GM21529 (cell line): ENCODE data around the gene TRPM7.
"Not testable (repeated sequence)": the region's sequence is repeated elsewhere in the genome, so short reads cannot be mapped to it uniquely, and the experiment has no call there.

ENCODE experiments used
- ATAC-seq: cut with Tn5 transposase; IDR thresholded peaks from one replicate; pipeline ENCODE4 v1.9.1; 2021; ENCODE audit not compliant: unreplicated experiment

The TRPM7 gene

DNA sequence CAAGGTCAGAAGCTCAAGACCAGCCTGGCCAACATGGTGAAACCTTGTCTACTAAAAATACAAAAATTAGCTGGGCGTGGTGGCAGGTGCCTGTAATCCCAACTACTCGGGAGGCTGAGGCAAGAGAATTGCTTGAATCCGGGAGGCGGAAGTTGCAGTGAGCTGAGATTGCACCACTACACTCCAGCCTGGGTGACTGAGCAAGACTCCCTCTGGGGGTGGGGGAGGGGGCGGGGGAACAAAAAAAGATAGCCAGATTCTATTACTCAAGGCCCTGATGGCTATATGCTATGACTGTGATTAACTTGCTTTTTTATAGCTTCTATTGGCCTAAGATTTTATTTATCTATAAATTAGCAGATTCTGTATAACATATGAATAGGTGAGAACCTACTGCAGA lies 112.8 kb downstream of the TRPM7 start:
- not testable (repeated sequence) for ATAC-seq

DNA sequence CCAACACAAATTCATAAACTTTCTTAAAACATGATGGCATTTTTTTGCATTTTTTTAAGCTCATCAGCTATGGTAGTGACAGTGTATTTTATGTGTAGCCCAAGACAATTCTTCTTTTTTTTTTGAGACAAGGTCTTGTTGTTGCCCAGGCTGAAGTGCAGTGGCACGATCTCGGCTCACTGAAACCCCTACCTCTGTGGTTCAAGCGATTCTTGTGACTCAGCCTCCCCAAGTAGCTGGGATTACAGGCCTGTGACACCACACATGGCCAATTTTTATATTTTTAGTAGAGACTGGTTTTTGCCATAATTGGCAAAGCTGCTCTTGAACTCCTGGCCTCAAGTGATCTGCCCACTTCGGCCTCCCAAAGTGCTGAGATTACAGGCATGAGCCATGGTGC lies 122.8 kb downstream of the TRPM7 start:
- no peak for ATAC-seq

DNA sequence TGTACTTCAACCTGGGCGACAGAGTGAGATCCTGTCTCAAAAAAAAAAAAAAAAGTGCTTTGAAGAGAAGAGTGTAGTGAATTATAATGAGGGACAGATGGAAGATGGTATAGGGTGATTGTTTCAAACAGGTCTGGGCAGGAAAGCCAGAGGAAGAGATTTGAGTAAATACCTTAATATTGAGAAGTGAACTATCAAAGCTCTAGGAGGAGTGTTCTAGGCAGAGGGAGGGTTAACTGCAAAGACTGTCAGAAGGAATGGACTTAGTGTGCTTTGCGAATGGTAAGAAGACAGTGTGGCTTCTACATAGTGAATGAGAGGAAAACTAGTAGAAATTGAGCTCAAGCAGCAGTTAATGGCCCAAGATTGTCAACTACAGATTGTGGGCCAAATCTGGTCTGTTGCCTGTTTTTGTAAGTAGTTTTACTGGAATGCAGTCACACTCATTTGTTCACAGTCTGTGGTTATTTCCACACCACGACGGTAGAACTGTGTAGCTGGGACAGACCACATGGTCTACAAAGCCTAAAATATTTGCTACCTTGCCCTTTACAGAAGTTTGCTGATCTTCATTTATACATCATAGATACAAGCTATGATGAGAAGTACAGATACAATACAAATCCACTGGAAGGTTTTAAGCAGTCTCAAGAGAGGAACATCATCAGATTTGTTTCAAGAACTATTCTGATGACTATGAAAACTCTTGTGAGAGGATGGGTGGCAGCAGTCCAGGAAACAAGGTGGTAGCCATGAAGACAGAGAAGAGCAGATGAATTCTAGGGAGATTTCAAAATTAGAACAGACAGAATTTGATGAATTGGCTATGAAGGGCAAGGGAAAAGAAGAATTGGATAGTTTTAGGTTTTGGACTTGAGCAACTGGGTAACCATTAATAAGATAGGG lies 123.6 kb downstream of the TRPM7 start:
- ATAC-seq: no peak

DNA sequence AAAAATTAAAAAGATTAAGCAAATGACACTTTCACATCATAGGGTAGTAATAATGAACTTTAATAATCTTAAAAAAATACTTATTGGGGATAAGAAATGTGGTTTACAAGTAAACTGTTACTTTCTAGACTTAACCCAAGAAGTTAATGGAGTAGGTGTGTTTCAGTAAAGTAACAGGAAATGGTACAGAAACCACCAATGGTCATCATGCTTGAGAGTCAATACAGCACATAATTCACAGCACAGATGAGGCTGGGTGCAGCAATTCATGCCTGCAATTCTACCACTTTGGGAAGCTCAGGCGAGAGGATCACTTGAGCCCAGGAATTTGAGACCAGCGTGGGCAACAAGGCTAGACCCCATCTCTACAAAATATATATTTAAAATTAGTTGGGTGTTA lies 128.6 kb downstream of the TRPM7 start:
- no peak for ATAC-seq

DNA sequence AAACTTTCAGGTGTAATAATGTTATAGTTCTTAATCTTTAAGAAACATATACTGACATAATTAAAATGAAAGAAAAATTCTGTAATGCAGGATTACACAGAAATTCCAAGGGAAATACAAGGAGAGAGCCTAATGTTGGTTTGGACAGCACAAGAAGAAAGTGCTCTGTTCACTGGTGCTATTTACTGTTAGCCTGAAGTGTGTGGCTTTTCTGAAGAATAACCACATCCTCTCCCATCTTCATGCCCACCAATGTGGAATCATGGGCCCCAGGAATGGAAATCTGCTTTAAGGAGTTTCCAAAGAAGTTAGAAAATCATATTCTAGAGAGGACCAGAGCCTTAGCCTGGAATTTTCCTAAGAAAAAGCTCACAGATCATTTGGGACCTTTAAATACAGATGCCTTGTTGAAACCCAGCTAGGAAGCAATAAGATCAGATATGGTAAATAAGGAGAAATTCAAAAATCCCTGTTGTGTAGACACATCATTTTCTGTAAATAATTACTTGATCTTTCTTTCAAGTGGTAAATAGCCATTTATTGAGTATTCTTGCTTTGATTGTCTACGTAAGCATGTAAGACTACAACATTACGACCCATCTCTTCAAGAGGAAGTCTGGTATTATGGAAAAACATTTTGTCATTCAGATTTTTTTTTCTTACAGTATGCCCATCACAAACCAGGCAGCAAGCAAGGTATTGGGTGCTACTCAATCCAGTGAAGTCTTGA lies 129.8 kb downstream of the TRPM7 start:
- no peak for ATAC-seq

DNA sequence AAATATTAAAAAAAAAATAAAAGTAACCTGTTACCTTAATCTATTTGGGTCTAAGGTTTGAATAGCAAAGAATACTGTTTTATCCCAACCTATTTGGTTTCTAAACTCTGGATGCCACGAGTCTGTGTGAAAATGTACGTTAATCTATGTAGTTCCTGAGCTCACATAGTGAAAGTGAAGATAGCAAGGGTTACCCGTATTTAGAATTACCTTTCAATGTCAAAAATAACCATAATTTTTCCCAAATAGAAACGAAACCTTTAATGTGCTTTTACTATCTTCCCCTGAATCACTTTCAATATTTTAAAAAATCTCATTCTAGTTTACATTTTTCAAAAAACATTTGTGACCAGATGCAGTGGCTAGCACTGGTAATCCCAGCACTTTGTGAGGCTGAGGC lies 134.4 kb downstream of the TRPM7 start:
- no peak for ATAC-seq

DNA sequence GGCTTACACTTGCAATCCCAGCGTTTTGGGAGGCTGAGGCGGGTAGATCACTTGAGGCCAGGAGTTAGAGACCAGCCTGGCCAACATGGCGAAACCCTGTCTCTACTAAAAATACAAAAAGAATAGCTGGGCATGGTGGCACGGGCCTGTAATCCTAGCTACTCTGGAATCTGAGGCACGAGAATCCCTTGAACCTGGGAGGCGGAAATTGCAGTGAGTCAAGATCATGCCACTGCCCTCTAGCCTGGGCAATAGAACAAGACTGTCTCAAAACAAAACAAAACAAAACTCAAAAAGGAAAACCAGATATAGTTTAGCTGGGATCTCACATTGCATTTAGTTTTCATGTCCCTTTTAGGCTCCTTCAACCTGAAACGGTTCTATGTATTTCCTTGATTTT lies 137.3 kb downstream of the TRPM7 start:
- ATAC-seq: no peak

DNA sequence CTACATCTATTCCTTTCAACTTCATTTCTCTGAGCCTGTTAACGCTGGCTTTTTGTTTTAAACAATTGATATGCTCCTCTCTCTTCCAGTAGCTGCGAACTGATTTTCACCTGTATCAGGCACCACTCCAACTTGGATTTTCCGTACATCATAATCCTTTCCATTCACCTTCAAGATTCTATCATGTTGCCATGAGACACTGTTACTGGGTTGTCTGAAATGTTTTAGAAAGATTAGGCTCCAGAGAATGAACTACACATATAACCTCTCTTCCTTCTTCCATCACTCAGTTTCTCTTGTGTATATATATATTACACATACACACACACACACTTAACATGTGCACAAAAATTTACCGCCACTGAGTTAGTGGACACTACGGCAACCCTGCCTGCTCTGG lies 140.0 kb downstream of the TRPM7 start, which contains the start of gene USP50:
TSS of gene USP50 (minus strand) at position 101 of the 400 bp plus-strand sequence. CDS start 141 bp downstream, outside the sequence.
- no peak for ATAC-seq

DNA sequence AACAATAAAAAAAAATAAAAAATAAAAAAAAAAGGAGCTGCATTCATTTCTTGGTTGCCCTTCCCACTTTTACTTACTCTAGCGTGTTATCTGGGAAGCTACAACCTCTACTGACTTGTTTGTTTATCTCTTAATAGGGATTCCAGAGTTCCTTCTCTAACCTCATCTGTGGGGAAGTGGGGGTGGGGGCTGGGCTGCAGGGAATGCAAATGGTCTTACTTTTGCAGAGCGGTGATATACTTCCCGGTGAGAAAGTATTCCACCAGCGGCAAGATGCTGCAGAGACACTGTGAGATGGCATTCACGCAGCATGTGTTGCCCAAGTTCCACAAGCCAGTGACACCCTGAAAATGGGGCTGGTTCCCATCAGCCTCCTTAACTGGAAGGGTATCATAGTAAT lies 142.2 kb downstream of the TRPM7 start:
- ATAC-seq: no peak

DNA sequence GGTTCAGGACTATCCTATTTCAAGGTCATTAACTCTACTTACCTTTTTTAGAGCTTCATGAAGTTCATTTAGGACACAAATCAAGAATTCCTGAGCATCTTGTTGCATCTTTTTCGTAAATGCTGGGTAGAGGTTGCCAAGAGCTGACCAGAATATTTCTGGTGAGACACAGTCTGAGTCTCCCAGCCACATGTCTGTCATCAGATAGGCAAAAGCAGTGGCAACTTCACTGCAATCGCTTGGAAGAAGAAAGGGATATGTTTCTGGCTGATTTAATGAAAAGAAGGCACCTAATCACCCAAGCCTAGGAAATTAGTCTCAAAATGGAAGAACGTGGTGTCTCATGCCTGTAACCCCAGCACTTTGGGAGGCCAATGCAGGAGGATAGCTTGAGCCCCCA lies 143.0 kb downstream of the TRPM7 start:
- ATAC-seq: no peak

DNA sequence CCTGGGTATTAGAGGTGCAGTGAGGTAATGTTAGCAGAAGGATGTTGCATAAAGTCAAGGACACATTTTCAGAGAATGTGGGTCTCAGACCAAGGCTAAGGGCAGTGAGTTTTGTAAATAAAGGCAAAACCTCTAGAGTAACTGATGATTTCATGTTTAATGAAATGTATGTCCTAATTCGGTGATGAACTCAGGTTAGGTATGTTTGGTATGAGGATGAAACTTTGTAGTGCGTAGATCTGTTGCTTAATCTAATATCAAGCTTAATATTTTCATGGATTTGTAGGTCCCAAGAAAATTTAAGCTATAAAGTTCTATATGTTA lies 143.7 kb downstream of the TRPM7 start:
- ATAC-seq: no peak

DNA sequence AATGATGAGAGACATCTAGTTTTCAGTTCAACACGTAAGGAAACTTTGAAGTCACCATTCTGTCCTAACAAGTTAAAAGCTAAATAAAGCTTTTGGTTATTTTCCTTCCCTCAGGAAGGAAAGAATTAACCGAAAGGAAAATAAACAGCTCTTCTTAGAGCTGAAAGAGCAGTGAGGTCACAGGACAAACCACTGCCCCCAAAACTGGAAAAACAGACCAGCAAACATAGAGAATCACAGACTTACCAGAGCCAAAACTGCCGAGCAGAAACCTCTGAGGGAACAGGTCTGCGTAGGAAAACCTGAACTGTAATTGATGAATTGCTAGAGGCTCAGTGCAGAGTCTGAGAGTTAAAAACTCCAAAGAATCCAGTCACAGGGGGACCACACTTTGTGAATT lies 154.8 kb downstream of the TRPM7 start:
- no peak for ATAC-seq

DNA sequence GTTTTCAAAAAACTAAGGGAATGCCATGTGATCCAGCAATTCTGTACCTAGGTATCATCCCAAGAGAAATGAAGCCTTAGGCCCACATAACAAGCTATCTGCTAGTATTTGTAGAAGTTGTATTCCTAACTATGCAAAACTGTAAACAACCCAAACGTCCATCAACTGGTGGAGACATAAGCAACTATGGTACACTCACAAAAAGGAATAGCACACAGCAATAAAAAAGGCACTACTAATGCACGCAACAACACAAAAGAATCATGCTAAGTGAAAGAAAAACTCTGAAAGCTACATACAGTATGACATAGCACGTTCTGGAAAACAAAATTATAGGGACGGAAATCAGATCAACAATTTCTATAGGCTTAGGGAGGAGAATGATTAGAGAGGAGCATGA lies 155.4 kb downstream of the TRPM7 start:
- no peak for ATAC-seq

DNA sequence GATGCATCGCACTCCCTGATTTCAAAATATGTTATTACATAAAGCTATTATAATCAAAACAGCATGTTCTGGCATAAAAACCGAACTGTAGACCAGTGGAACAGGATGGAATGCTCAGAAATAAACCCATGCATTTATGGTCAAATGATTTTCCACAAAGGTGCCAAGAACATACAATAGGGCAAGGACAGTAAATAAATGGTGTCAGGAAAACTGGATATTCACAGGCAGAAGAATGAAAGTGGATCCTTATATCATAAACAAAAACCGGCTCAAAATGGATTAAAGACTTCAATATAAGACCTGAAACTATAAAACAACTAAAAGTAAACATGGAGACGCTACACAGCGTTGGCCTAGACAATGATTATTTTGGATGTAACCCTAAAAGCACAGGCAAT lies 162.7 kb downstream of the TRPM7 start:
- ATAC-seq: no peak

DNA sequence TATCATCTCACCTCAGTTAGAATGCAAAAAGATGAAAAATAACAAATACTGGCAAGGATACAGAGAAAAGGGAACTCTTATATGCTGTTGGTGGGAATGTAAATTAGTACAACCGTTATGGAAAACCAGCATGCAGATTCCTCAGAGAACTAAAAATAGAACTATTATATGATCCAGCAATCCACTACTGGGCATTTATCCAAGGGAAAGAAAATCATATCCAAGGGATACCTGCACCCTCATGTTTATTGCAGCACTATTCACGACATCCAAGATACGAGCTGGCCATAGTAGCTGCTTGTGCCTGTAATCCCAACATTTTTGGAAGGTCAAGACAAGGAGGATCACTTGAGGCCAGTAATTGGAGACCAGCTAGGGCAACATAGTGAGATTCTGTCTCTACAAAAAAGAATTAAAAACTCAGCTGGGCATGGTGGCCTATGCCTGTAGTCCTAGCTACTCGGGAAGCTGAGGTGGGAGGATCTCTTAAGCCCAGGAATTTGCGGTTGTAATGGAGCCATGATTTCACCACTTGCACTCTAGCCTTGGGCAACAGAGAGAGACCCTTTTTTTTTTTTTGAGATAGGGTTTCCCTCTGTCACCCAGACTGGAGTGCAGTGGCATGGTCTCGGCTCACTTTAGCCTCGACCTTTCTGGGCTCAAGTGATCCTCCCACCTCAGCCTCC lies 166.7 kb downstream of the TRPM7 start:
- no peak for ATAC-seq

DNA sequence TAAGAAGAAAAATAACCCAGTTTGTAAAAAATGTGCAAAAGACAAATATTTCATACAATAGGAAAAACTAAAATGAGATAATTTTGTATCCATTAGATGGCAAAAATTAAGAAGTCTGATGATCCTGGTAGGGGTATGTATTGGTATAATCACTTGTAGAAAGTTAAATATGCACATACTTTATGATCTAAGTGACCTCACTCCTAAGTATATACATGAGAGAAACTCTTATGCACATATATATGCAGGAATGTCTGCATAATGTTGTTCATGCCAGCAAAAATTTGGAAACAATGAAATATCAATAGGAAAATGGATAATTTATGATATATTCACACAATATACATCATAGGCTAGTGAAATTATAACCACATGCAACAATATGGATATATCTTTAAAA lies 173.6 kb downstream of the TRPM7 start:
- no peak for ATAC-seq
